Activated T-cell treated with anti-CD3 and anti-CD28 coated beads, Interleukin-2, amount 50 U/mL, for 72 hours (primary cell): Measurements from ENCODE around the gene CTBP1. TPM values are rescaled to one million over a fixed set of nuclear protein-coding genes. Genes with fewer than 3 reads are reported as not detected.

Experiments used
- ATAC-seq, 2 donors: fragments of 150-1000 bp; cut with Tn5 transposase; replicated peaks in 1 of 2; 2 replicates each; pipeline ENCODE4 v1.10.0; 2021; ENCODE audit warnings: moderate library complexity in 2 of 2, mild to moderate bottlenecking in 1 of 2
- DNase-seq, 2 donors: peaks; one replicate each; pipeline ENCODE4 v3.0.0; 2021 to 2022; ENCODE audit warnings: mixed read lengths in 1 of 2
- H3K27ac Mint-ChIP-seq: one replicate; pipeline ENCODE4 v1.8.0; 2022; ENCODE audit warnings: mild to moderate bottlenecking, moderate library complexity, mixed read lengths
- H3K27me3 Mint-ChIP-seq: one replicate; pipeline ENCODE4 v1.8.0; 2022; ENCODE audit warnings: low read depth, mixed read lengths
- H3K36me3 Mint-ChIP-seq, 2 donors: one replicate each; pipeline ENCODE4 v1.8.0; 2022; ENCODE audit warnings: mixed read lengths in 2 of 2, mild to moderate bottlenecking in 1 of 2; ENCODE audit not compliant: insufficient read depth in 2 of 2
- H3K4me1 Mint-ChIP-seq: one replicate; pipeline ENCODE4 v1.8.0; 2022; ENCODE audit warnings: low read depth, mixed read lengths
- H3K4me3 Mint-ChIP-seq, 2 donors: one replicate each; pipeline ENCODE4 v1.8.0; 2022; ENCODE audit warnings: mild to moderate bottlenecking in 2 of 2, mixed read lengths in 2 of 2, moderate library complexity in 2 of 2
- H3K9me3 Mint-ChIP-seq, 2 donors: one replicate each; pipeline ENCODE4 v1.8.0; 2022; ENCODE audit warnings: mixed read lengths in 2 of 2
- total RNA-seq, 2 donors: library from RNA; stranded (reverse); gene quantifications; one replicate each; pipeline ENCODE4 v1.2.3, GENCODE V29; 2022

Gene CTBP1
- total RNA-seq, 2 donors from 2014 or later, result 182 to 190 TPM

GRCh38 chr4:1201851-1202525 lies 46.9 kb downstream of the CTBP1 start:
- H3K4me1 Mint-ChIP-seq, result peaks cover 31% of the 10 kb centered on the region
- peak overlapping the region; percentile 77 to 82 for H3K4me3 Mint-ChIP-seq
- DNase-seq (peak; percentile 88), ATAC-seq (peak; percentile 85 to 87)
- peak overlapping the region; percentile 86 for H3K27ac Mint-ChIP-seq
- H3K36me3 Mint-ChIP-seq, result no peaks in the 10 kb centered on the region
- H3K9me3 Mint-ChIP-seq, result no peaks in the 10 kb centered on the region
- no peaks in the 10 kb centered on the region for H3K27me3 Mint-ChIP-seq

GRCh38 chr4:1200425-1201035 lies 48.4 kb downstream of the CTBP1 start:
- ATAC-seq (no peak), DNase-seq (no peak)
- Mint-ChIP-seq H3K9me3 (no peaks in the 10 kb centered on the region), H3K4me1 (peaks cover 31% of the 10 kb centered on the region), H3K36me3 (no peaks in the 10 kb centered on the region), H3K27me3 (no peaks in the 10 kb centered on the region), H3K27ac (no peak overlapping the region), H3K4me3 (peak overlapping the region; percentile 77 to 82)

- H3K27me3 Mint-ChIP-seq, result no peaks in the 10 kb centered on the region
- no peaks in the 10 kb centered on the region for H3K36me3 Mint-ChIP-seq
- DNase-seq (no peak), ATAC-seq (no peak)
- no peaks in the 10 kb centered on the region for H3K9me3 Mint-ChIP-seq
- no peak overlapping the region for H3K27ac Mint-ChIP-seq
- H3K4me3 Mint-ChIP-seq, result peak overlapping the region; percentile 22 to 82
- peaks cover 31% of the 10 kb centered on the region for H3K4me1 Mint-ChIP-seq
Measured at GRCh38 chr4:1199556-1200331, 49.2 kb downstream of the CTBP1 start.

- Mint-ChIP-seq H3K36me3 (no peaks in the 10 kb centered on the region), H3K27ac (no peak overlapping the region), H3K4me1 (peaks cover 30% of the 10 kb centered on the region), H3K27me3 (no peaks in the 10 kb centered on the region), H3K4me3 (no peak overlapping the region), H3K9me3 (no peaks in the 10 kb centered on the region)
- no peak for DNase-seq
- ATAC-seq, result no peak
Measured at GRCh38 chr4:1198098-1198844, 50.7 kb downstream of the CTBP1 start.

- ATAC-seq, result no peak
- no peak for DNase-seq
- H3K27me3 Mint-ChIP-seq, result no peaks in the 10 kb centered on the region
- peaks cover 13% of the 10 kb centered on the region for H3K4me1 Mint-ChIP-seq
- H3K27ac Mint-ChIP-seq, result no peak overlapping the region
- no peaks in the 10 kb centered on the region for H3K9me3 Mint-ChIP-seq
- no peaks in the 10 kb centered on the region for H3K36me3 Mint-ChIP-seq
- H3K4me3 Mint-ChIP-seq, result no peak overlapping the region
Measured at GRCh38 chr4:1196421-1197183, 52.3 kb downstream of the CTBP1 start.

- ATAC-seq, result no peak
- Mint-ChIP-seq H3K36me3 (no peaks in the 10 kb centered on the region), H3K27ac (no peak overlapping the region)
Measured at GRCh38 chr4:1195891-1196401, 53.0 kb downstream of the CTBP1 start.

GRCh38 chr4:1195109-1195671 lies 53.7 kb downstream of the CTBP1 start:
- no peak overlapping the region for H3K4me3 Mint-ChIP-seq
- H3K36me3 Mint-ChIP-seq, result no peaks in the 10 kb centered on the region
- H3K4me1 Mint-ChIP-seq, result peaks cover 6% of the 10 kb centered on the region
- H3K9me3 Mint-ChIP-seq, result no peaks in the 10 kb centered on the region
- no peaks in the 10 kb centered on the region for H3K27me3 Mint-ChIP-seq
- DNase-seq, result no peak
- H3K27ac Mint-ChIP-seq, result no peak overlapping the region
- ATAC-seq, result no peak

More at GRCh38 chr4:1195891-1196401, 53.0 kb downstream of the CTBP1 start:
- Mint-ChIP-seq H3K27me3 (no peaks in the 10 kb centered on the region), H3K4me1 (peaks cover 7% of the 10 kb centered on the region), H3K4me3 (no peak overlapping the region), H3K9me3 (no peaks in the 10 kb centered on the region)
- DNase-seq, result no peak

- H3K4me1 Mint-ChIP-seq, result no peaks in the 10 kb centered on the region
- H3K9me3 Mint-ChIP-seq, result no peaks in the 10 kb centered on the region
- no peak overlapping the region for H3K4me3 Mint-ChIP-seq
- no peak for DNase-seq
- ATAC-seq, result no peak
- no peak overlapping the region for H3K27ac Mint-ChIP-seq
- H3K27me3 Mint-ChIP-seq, result no peaks in the 10 kb centered on the region
- no peaks in the 10 kb centered on the region for H3K36me3 Mint-ChIP-seq
Measured at GRCh38 chr4:1194010-1194900, 54.7 kb downstream of the CTBP1 start.

GRCh38 chr4:1193206-1194009 lies 55.5 kb downstream of the CTBP1 start:
- no peaks in the 10 kb centered on the region for H3K36me3 Mint-ChIP-seq
- no peaks in the 10 kb centered on the region for H3K27me3 Mint-ChIP-seq
- H3K27ac Mint-ChIP-seq, result no peak overlapping the region
- no peak for DNase-seq
- no peak overlapping the region for H3K4me3 Mint-ChIP-seq
- no peaks in the 10 kb centered on the region for H3K9me3 Mint-ChIP-seq
- H3K4me1 Mint-ChIP-seq, result no peaks in the 10 kb centered on the region
- no peak for ATAC-seq

GRCh38 chr4:1192493-1193205 lies 56.3 kb downstream of the CTBP1 start:
- H3K36me3 Mint-ChIP-seq, result no peaks in the 10 kb centered on the region
- no peak overlapping the region for H3K27ac Mint-ChIP-seq
- DNase-seq, result no peak
- no peaks in the 10 kb centered on the region for H3K27me3 Mint-ChIP-seq
- H3K4me1 Mint-ChIP-seq, result no peaks in the 10 kb centered on the region
- H3K4me3 Mint-ChIP-seq, result no peak overlapping the region
- no peaks in the 10 kb centered on the region for H3K9me3 Mint-ChIP-seq
- ATAC-seq, result no peak
